ENCODE measurements around the gene STX7. TPM values are rescaled to one million over a fixed set of nuclear protein-coding genes. Genes with fewer than 3 reads are reported as not detected.
A peak's percentile ranks its signal among the peaks of the same experiment; 100 is the strongest.

The STX7 gene
- total and polyA plus RNA-seq, 10 donors, result 14.4 to 114 (median 80.7) TPM

GRCh38 chr6:132489376-132489775 lies 23.5 kb downstream of the STX7 start:
- no peak for DNase-seq
- Histone ChIP-seq H3K4me3 (peak overlapping the region in 1 of 8 donors; percentile 48), H3K36me3 (peaks cover 0 to 37% (median 5%) of the 10 kb centered on the region in 6 donors), H3K27me3 (replicated peaks in 1 of 7) (no peaks in the 10 kb centered on the region), H3K4me1 (peaks cover 31 to 88% (median 59%) of the 10 kb centered on the region in 6 donors), H3K27ac (peak overlapping the region; percentile 37 to 83 (median 74)), H3K9me3 (peaks cover 0 to 7% (median 0%) of the 10 kb centered on the region in 8 donors)
- TF ChIP-seq CTCF (IDR thresholded peaks at IDR 0.05 in 8 of 11, conservative IDR thresholded peaks at IDR 0.05 in 3 of 11) (no peak), POLR2A (IDR thresholded peaks at IDR 0.05) (no peak), POLR2AphosphoS5 (IDR thresholded peaks at IDR 0.05) (no peak)
- 87 to 93% (median 91%) methylated on average over 4 of the region's 4 CpGs for WGBS, 5 donors
- intact Hi-C loops (cut with DNase I; ENCODE audit: low total_unique reads), result no loop called here

- 57 to 79% (median 76%) methylated on average over 4 of the region's 4 CpGs for WGBS, 5 donors
- H3K4me3 ChIP-seq, result no peak overlapping the region
Measured at GRCh38 chr6:132487762-132488161, 25.2 kb downstream of the STX7 start.

GRCh38 chr6:132484680-132485018 lies 28.3 kb downstream of the STX7 start:
- WGBS, 5 donors, result 76 to 91% (median 83%) methylated on average over 4 of the region's 4 CpGs
- no peak for DNase-seq
- TF ChIP-seq POLR2A (IDR thresholded peaks at IDR 0.05) (no peak), CTCF (IDR thresholded peaks at IDR 0.05 in 8 of 11, conservative IDR thresholded peaks at IDR 0.05 in 3 of 11) (no peak), POLR2AphosphoS5 (IDR thresholded peaks at IDR 0.05) (no peak)
- Histone ChIP-seq H3K27me3 (replicated peaks in 1 of 7) (no peaks in the 10 kb centered on the region), H3K4me1 (peaks cover 21 to 89% (median 66%) of the 10 kb centered on the region in 6 donors), H3K4me3 (no peak overlapping the region), H3K9me3 (peaks cover 0 to 7% (median 0%) of the 10 kb centered on the region in 8 donors), H3K36me3 (peaks cover 0 to 42% (median 0%) of the 10 kb centered on the region in 6 donors), H3K27ac (peak overlapping the region in 2 of 8 donors; percentile 14 to 54)
- intact Hi-C loops (cut with DNase I; ENCODE audit: low total_unique reads), result loop anchor here (5.0 kb wide), 2 partner anchors 182 to 202 kb away; no protein-coding TSS in a partner anchor

More at GRCh38 chr6:132487762-132488161, 25.2 kb downstream of the STX7 start:
- no peak for DNase-seq
- Histone ChIP-seq H3K36me3 (peaks cover 0 to 22% (median 0%) of the 10 kb centered on the region in 6 donors), H3K27me3 (replicated peaks in 1 of 7) (no peaks in the 10 kb centered on the region), H3K9me3 (peaks cover 0 to 7% (median 0%) of the 10 kb centered on the region in 8 donors), H3K4me1 (peaks cover 32 to 89% (median 68%) of the 10 kb centered on the region in 6 donors), H3K27ac (peak overlapping the region in 3 of 8 donors; percentile 3 to 83 (median 14))
- intact Hi-C loops (cut with DNase I; ENCODE audit: low total_unique reads), result no loop called here
- TF ChIP-seq POLR2AphosphoS5 (IDR thresholded peaks at IDR 0.05) (no peak), POLR2A (IDR thresholded peaks at IDR 0.05) (no peak), CTCF (IDR thresholded peaks at IDR 0.05 in 8 of 11, conservative IDR thresholded peaks at IDR 0.05 in 3 of 11) (no peak)

GRCh38 chr6:132483779-132484679 lies 28.9 kb downstream of the STX7 start:
- H3K27me3 ChIP-seq (replicated peaks in 1 of 7), result no peaks in the 10 kb centered on the region
- intact Hi-C loops (cut with DNase I; ENCODE audit: low total_unique reads), result loop anchor here (5.0 kb wide), 2 partner anchors 182 to 202 kb away; no protein-coding TSS in a partner anchor
- H3K36me3 ChIP-seq, result peaks cover 0 to 41% (median 0%) of the 10 kb centered on the region in 6 donors
- peak overlapping the region in 2 of 8 donors; percentile 14 to 54 for H3K27ac ChIP-seq
- peaks cover 16 to 89% (median 64%) of the 10 kb centered on the region in 6 donors for H3K4me1 ChIP-seq
- no peak for DNase-seq
- WGBS, 5 donors, result 31 to 42% (median 38%) methylated on average over 9 of the region's 9 CpGs
- peaks cover 0 to 7% (median 0%) of the 10 kb centered on the region in 8 donors for H3K9me3 ChIP-seq
- TF ChIP-seq CTCF (IDR thresholded peaks at IDR 0.05 in 8 of 11, conservative IDR thresholded peaks at IDR 0.05 in 3 of 11) (peak; percentile 32 to 77 (median 70)), POLR2AphosphoS5 (IDR thresholded peaks at IDR 0.05) (no peak)
- H3K4me3 ChIP-seq, result no peak overlapping the region
